GM06990 (cell line): ENCODE results near the gene ROBO1.

Source experiments
- DNase-seq: peaks from one replicate; pipeline ENCODE4 v3.0.0-alpha.2; 2011; ENCODE audit not compliant: insufficient read length; ENCODE audit errors: extremely low read depth
- H3K27me3 ChIP-seq: replicated peaks from 2 replicates; pipeline ENCODE4 v1.6.0; 2011; ENCODE audit warnings: low read length; ENCODE audit not compliant: control insufficient read depth, insufficient read depth
- H3K36me3 ChIP-seq: 2 replicates; pipeline ENCODE4 v1.5.1; 2011; ENCODE audit warnings: low read length; ENCODE audit not compliant: control insufficient read depth, insufficient read depth
- H3K4me3 ChIP-seq: replicated peaks from 2 replicates; pipeline ENCODE4 v1.5.1; 2011; ENCODE audit warnings: low read depth, mild to moderate bottlenecking, control low read depth, low read length
- CTCF ChIP-seq: IDR thresholded peaks from 2 replicates; pipeline ENCODE4 v1.5.1; 2011; ENCODE audit warnings: low read length, control low read depth, mild to moderate bottlenecking, inconsistent platforms; ENCODE audit not compliant: insufficient read depth, poor library complexity, severe bottlenecking

The ROBO1 gene

DNA sequence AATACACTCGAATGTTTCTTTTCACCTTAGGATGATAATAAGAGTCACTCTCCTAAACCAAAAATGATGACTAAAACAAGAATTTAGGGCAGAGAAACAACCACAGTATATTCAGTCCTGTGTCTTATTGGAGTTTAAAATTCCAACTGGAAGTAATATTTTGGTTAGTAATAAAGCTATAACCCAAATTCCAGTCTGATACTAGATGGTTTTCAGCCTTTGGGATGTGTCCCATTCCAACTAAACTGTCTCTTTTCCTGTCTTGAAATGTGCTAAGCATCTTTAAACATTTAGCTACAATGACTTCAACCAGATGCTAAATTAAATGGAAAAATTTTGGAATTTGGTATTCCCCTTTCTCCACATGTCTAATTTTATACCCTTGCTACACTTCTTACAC is 510.0 kb downstream of the ROBO1 start:
- DNase-seq: no peak
- Histone ChIP-seq H3K36me3 (no peaks in the 10 kb centered on the region), H3K27me3 (no peaks in the 10 kb centered on the region), H3K4me3 (no peak overlapping the region)
- no peak for TF ChIP-seq CTCF

- H3K4me3 ChIP-seq: no peak overlapping the region
- TF ChIP-seq CTCF: no peak
- no peaks in the 10 kb centered on the region for H3K36me3 ChIP-seq
- DNase-seq: no peak
- H3K27me3 ChIP-seq: no peaks in the 10 kb centered on the region
Measured at GRCh38 chr3:79255702-79256101, 512.1 kb downstream of the ROBO1 start.

- TF ChIP-seq CTCF: no peak
- Histone ChIP-seq H3K27me3 (no peaks in the 10 kb centered on the region), H3K4me3 (no peak overlapping the region), H3K36me3 (no peaks in the 10 kb centered on the region)
- DNase-seq: no peak
Measured at GRCh38 chr3:79255292-79255691, 512.5 kb downstream of the ROBO1 start.

DNA sequence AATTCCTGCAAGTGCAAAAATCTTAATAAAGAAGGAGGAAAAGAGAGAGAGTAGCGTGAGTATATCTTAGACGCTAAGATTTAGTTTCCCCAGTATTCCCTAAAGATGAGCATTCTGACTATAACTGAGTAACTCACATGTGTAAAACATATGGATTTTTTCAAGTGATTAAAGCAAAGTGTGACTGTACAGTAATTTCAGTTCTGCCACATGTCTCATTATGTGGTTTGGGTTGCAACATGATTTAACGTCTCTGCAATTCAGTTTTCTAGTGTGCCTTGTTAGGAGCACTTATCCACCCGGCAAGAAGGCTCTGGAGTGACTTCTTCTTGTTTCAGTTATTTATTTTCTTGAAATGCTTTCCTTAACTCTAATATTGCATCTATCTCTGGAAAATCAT is 514.1 kb downstream of the ROBO1 start:
- Histone ChIP-seq H3K27me3 (no peaks in the 10 kb centered on the region), H3K4me3 (no peak overlapping the region), H3K36me3 (no peaks in the 10 kb centered on the region)
- no peak for TF ChIP-seq CTCF
- DNase-seq: no peak

DNA sequence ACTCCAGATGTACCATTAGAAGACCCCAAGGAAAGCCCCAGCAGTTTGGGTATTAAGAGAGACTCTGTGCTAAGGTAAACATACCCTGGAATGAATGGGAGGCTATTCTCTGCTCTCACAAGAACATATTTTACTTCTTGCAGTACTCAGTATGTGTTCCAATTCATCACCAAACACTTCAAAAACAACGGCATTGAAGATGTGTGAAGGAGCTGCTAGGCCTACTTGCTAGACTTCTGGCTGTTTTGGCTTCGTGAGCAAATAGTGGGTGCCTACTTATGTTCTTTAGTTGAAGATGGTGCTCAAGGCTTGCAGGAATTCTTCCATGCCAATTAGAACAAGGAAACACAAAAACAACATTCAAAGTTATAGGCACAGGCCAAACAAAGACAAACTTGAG is 514.5 kb downstream of the ROBO1 start:
- no peak overlapping the region for H3K4me3 ChIP-seq
- H3K27me3 ChIP-seq: no peaks in the 10 kb centered on the region
- no peaks in the 10 kb centered on the region for H3K36me3 ChIP-seq
- DNase-seq: no peak
- no peak for TF ChIP-seq CTCF

- no peak for DNase-seq
- H3K4me3 ChIP-seq: no peak overlapping the region
- H3K27me3 ChIP-seq: no peaks in the 10 kb centered on the region
- H3K36me3 ChIP-seq: no peaks in the 10 kb centered on the region
- TF ChIP-seq CTCF: no peak
Measured at GRCh38 chr3:79250746-79251145, 517.1 kb downstream of the ROBO1 start.
